SK-N-SH (cell line): ENCODE results near the gene CFAP70.

ENCODE experiments used
- CTCF ChIP-seq: fragments of 200-600 bp; sonication (generic); IDR thresholded peaks from 2 replicates; pipeline ENCODE4 v1.6.1; 2017; ENCODE audit warnings: antibody characterized with exemption, mild to moderate bottlenecking, moderate library complexity
- EZH2phosphoT487 ChIP-seq: fragments of 200-600 bp; sonication (generic); IDR thresholded peaks from 2 replicates; pipeline ENCODE4 v1.6.1; 2017; ENCODE audit warnings: low read depth, mixed run types, mild to moderate bottlenecking, antibody characterized with exemption, moderate library complexity, borderline replicate concordance
- FOXM1 ChIP-seq: IDR thresholded peaks from 2 replicates; pipeline ENCODE4 v1.4.0; 2012; ENCODE audit warnings: low read depth, mild to moderate bottlenecking
- GATA2 ChIP-seq: sonication (generic); formaldehyde crosslinking; IDR thresholded peaks from 2 replicates; pipeline ENCODE4 v1.5.0; 2020; ENCODE audit warnings: mild to moderate bottlenecking, missing genetic modification reagents
- POLR2AphosphoS5 ChIP-seq: IDR thresholded peaks from 2 replicates; pipeline ENCODE4 v1.6.1; 2012; ENCODE audit warnings: low read depth, low read length
- RCOR1 ChIP-seq: fragments of 150-350 bp; IDR thresholded peaks from 2 replicates; pipeline ENCODE4 v1.6.1; 2017; ENCODE audit warnings: antibody characterized with exemption, low read length
- REST ChIP-seq: IDR thresholded peaks from 2 replicates; pipeline ENCODE4 v1.6.1; 2012; ENCODE audit warnings: mild to moderate bottlenecking, low read depth, low read length, moderate library complexity
- RXRA ChIP-seq: IDR thresholded peaks from 2 replicates; pipeline ENCODE4 v1.4.0; 2012; ENCODE audit warnings: low read depth, mild to moderate bottlenecking, borderline replicate concordance
- SIN3A ChIP-seq: IDR thresholded peaks from 2 replicates; pipeline ENCODE4 v1.6.1; 2012; ENCODE audit warnings: low read depth, mild to moderate bottlenecking, low read length, moderate library complexity, borderline replicate concordance
- SMC3 ChIP-seq: IDR thresholded peaks from 2 replicates; pipeline ENCODE4 v1.6.1; 2012; ENCODE audit warnings: low read depth, low read length, improper control_type of control experiment
- TCF12 ChIP-seq: IDR thresholded peaks from 2 replicates; pipeline ENCODE4 v1.4.0; 2012
- TEAD4 ChIP-seq: IDR thresholded peaks from 2 replicates; pipeline ENCODE4 v1.4.0; 2012; ENCODE audit warnings: mild to moderate bottlenecking, borderline replicate concordance; ENCODE audit not compliant: insufficient read depth
- YY1 ChIP-seq: IDR thresholded peaks from 2 replicates; pipeline ENCODE4 v1.4.0; 2012; ENCODE audit warnings: low read depth, mild to moderate bottlenecking

GRCh38 chr10:73332379-73332778 is 26.3 kb downstream of the CFAP70 start:
- no peak for TF ChIP-seq CTCF
- no peak for TF ChIP-seq FOXM1
- no peak for TF ChIP-seq YY1
- TF ChIP-seq REST: no peak
- TF ChIP-seq TCF12: no peak
- TF ChIP-seq EZH2phosphoT487: no peak
- TF ChIP-seq SMC3: no peak
- no peak for TF ChIP-seq RCOR1
- TF ChIP-seq GATA2: no peak
- no peak for TF ChIP-seq POLR2AphosphoS5
- TF ChIP-seq SIN3A: no peak
- no peak for TF ChIP-seq TEAD4
- TF ChIP-seq RXRA: no peak
